CD4-positive, alpha-beta T cell treated with Interferon gamma for 1 hour (primary cell): ENCODE data around the gene CCDC157.
"Not testable (repeated sequence)": the region's sequence is repeated elsewhere in the genome, so short reads cannot be mapped to it uniquely, and the experiment has no call there.

ENCODE experiments used
- DNase-seq: peaks from one replicate; pipeline ENCODE4 v3.0.0-alpha.2; 2020

CCDC157 gene

GRCh38 chr22:30326255-30326705 is 30.5 kb upstream of the CCDC157 start:
- peak; percentile 6 for DNase-seq

GRCh38 chr22:30326706-30327362 is 30.0 kb upstream of the CCDC157 start, which contains the start of gene TBC1D10A:
TSS of gene TBC1D10A (minus strand) at chr22:30326941. CDS start at chr22:30326881, 60 bp downstream.
- peak; percentile 96 for DNase-seq

- no peak for DNase-seq
These were observed 28.9 kb upstream of the CCDC157 start for GRCh38 chr22:30327864-30328345.

GRCh38 chr22:30328466-30329049 is 28.2 kb upstream of the CCDC157 start:
- no peak for DNase-seq

GRCh38 chr22:30332551-30332950 is 24.3 kb upstream of the CCDC157 start:
- no peak for DNase-seq

- no peak for DNase-seq
These were observed 23.7 kb upstream of the CCDC157 start for GRCh38 chr22:30332994-30333706.

- no peak for DNase-seq
These were observed 23.1 kb upstream of the CCDC157 start for GRCh38 chr22:30333707-30334087.

- DNase-seq: no peak
These were observed 22.2 kb upstream of the CCDC157 start for GRCh38 chr22:30334646-30335045.

- DNase-seq: no peak
These were observed 21.6 kb upstream of the CCDC157 start for GRCh38 chr22:30335236-30335635.

- no peak for DNase-seq
These were observed 19.9 kb upstream of the CCDC157 start for GRCh38 chr22:30336752-30337460.

GRCh38 chr22:30337461-30337778 is 19.4 kb upstream of the CCDC157 start:
- DNase-seq: no peak

- DNase-seq: not testable (repeated sequence)
These were observed 18.5 kb upstream of the CCDC157 start for GRCh38 chr22:30338341-30338740.

GRCh38 chr22:30338802-30339201 is 18.0 kb upstream of the CCDC157 start:
- DNase-seq: no peak

GRCh38 chr22:30340911-30341685 is 15.7 kb upstream of the CCDC157 start:
- no peak for DNase-seq

- DNase-seq: no peak
These were observed 12.2 kb upstream of the CCDC157 start for GRCh38 chr22:30344447-30345200.

GRCh38 chr22:30347255-30347892 is 9.4 kb upstream of the CCDC157 start:
- no peak for DNase-seq

- DNase-seq: no peak
These were observed 8.4 kb upstream of the CCDC157 start for GRCh38 chr22:30348404-30348803.

GRCh38 chr22:30348809-30349208 is 8.0 kb upstream of the CCDC157 start:
- DNase-seq: no peak

GRCh38 chr22:30351226-30351625 is 5.6 kb upstream of the CCDC157 start:
- DNase-seq: no peak

- no peak for DNase-seq
These were observed 2.2 kb upstream of the CCDC157 start for GRCh38 chr22:30354644-30355043.

GRCh38 chr22:30357236-30357570 is 396 bp downstream of the CCDC157 start:
- no peak for DNase-seq
